IMR-90 (cell line): ENCODE data around the gene CAV3. TPM values are rescaled to one million over a fixed set of nuclear protein-coding genes. Genes with fewer than 3 reads are reported as not detected.

Experiments
- ATAC-seq: fragments of 200-7000 bp; cut with Tn5 transposase; 2 replicates; pipeline ENCODE4 v1.9.1; 2020; ENCODE audit warnings: low read depth, mild to moderate bottlenecking, moderate library complexity
- BruUV-seq: library from RNA; stranded (reverse); fragments of 400-500 nt; replicated peaks from 2 replicates; lab custom pipeline; 2021; lab: Mats Ljungman, UMichigan
- CTCF ChIA-PET: fragments of 300-600 bp; formaldehyde crosslinking; extraction: SDS; loops from one replicate; lab custom pipeline; 2021; ENCODE audit warnings: antibody characterized with exemption; lab: Yijun Ruan, JAX
- POLR2A ChIA-PET: fragments of 300-600 bp; sonication (Branson Sonifier 250); formaldehyde crosslinking; loops from one replicate; lab custom pipeline; 2022; ENCODE audit warnings: antibody characterized with exemption; ENCODE audit not compliant: unreplicated experiment; lab: Charles Lee
- DNase-seq: peaks from one replicate; pipeline ENCODE4 v3.0.0; 2013
- H2AFZ ChIP-seq: replicated peaks from 2 replicates; pipeline ENCODE3; 2013; ENCODE audit warnings: low read length, mild to moderate bottlenecking; ENCODE audit not compliant: poor library complexity
- H2AK5ac ChIP-seq: 2 replicates; pipeline ENCODE4 v1.6.1; 2013; ENCODE audit warnings: low read depth, low read length, inconsistent platforms
- H2AK9ac ChIP-seq: replicated peaks from 2 replicates; pipeline ENCODE3; 2013; ENCODE audit warnings: mild to moderate bottlenecking, low read depth, low read length, moderate library complexity; ENCODE audit not compliant: poor library complexity
- H2BK120ac ChIP-seq: 2 replicates; pipeline ENCODE4 v1.6.1; 2013; ENCODE audit warnings: low read depth, low read length, inconsistent platforms
- H2BK15ac ChIP-seq: 3 replicates; pipeline ENCODE4 v1.6.1; 2013; ENCODE audit warnings: low read depth, low read length, inconsistent platforms
- H2BK20ac ChIP-seq: 2 replicates; pipeline ENCODE4 v1.6.1; 2013; ENCODE audit warnings: low read depth, mild to moderate bottlenecking, inconsistent platforms, low read length, moderate library complexity
- H2BK5ac ChIP-seq: 2 replicates; pipeline ENCODE4 v1.6.1; 2013; ENCODE audit warnings: mild to moderate bottlenecking, low read depth, low read length, inconsistent platforms; ENCODE audit not compliant: poor library complexity, severe bottlenecking
- H3K14ac ChIP-seq: replicated peaks from 2 replicates; pipeline ENCODE4 v1.6.1; 2013; ENCODE audit warnings: low read depth, low read length, inconsistent platforms
- H3K18ac ChIP-seq: 2 replicates; pipeline ENCODE4 v1.6.1; 2013; ENCODE audit warnings: low read depth, low read length, control low read depth
- H3K23ac ChIP-seq: 2 replicates; pipeline ENCODE4 v1.6.1; 2013; ENCODE audit warnings: low read depth, low read length, inconsistent platforms
- H3K27ac ChIP-seq: 2 replicates; pipeline ENCODE4 v1.5.1; 2013; ENCODE audit warnings: mild to moderate bottlenecking, control low read depth, low read length; ENCODE audit not compliant: insufficient read depth
- H3K27me3 ChIP-seq: 2 replicates; pipeline ENCODE4 v1.6.1; 2013; ENCODE audit warnings: low read length; ENCODE audit not compliant: control insufficient read depth, insufficient read depth
- H3K36me3 ChIP-seq: 2 replicates; pipeline ENCODE4 v1.6.1; 2013; ENCODE audit warnings: low read length, mixed read lengths; ENCODE audit not compliant: control insufficient read depth, insufficient read depth
- H3K4ac ChIP-seq: 2 replicates; pipeline ENCODE4 v1.6.1; 2013; ENCODE audit warnings: low read depth, low read length, inconsistent platforms
- H3K4me1 ChIP-seq: 2 replicates; pipeline ENCODE4 v1.6.1; 2013; ENCODE audit warnings: low read length, mixed read lengths; ENCODE audit not compliant: control insufficient read depth, insufficient read depth
- H3K4me2 ChIP-seq: 2 replicates; pipeline ENCODE4 v1.6.1; 2013; ENCODE audit warnings: low read depth, mild to moderate bottlenecking, control low read depth, low read length, moderate library complexity
- H3K4me3 ChIP-seq: 2 replicates; pipeline ENCODE4 v1.5.1; 2013; ENCODE audit warnings: low read depth, mild to moderate bottlenecking, control low read depth, low read length, moderate library complexity; ENCODE audit not compliant: insufficient read depth
- H3K56ac ChIP-seq: 2 replicates; pipeline ENCODE4 v1.6.1; 2013; ENCODE audit warnings: low read length, inconsistent platforms; ENCODE audit not compliant: insufficient read depth; ENCODE audit errors: extremely low read depth
- H3K79me1 ChIP-seq, 2 experiments: 2 replicates each; pipeline ENCODE4 v1.6.1; 2013; ENCODE audit warnings: low read length in 2 of 2, inconsistent platforms in 1 of 2, low read depth in 1 of 2
- H3K9ac ChIP-seq: 2 replicates; pipeline ENCODE4 v1.6.1; 2013; ENCODE audit warnings: low read depth, low read length, control low read depth
- H3K9me1 ChIP-seq: 2 replicates; pipeline ENCODE4 v1.6.1; 2013; ENCODE audit warnings: low read length, inconsistent platforms; ENCODE audit not compliant: insufficient read depth
- H3K9me3 ChIP-seq: 2 replicates; pipeline ENCODE4 v1.6.1; 2013; ENCODE audit warnings: low read length; ENCODE audit not compliant: control insufficient read depth, insufficient read depth
- H4K20me1 ChIP-seq: 2 replicates; pipeline ENCODE4 v1.6.1; 2013; ENCODE audit warnings: low read length, inconsistent platforms; ENCODE audit not compliant: insufficient read depth
- H4K5ac ChIP-seq: 2 replicates; pipeline ENCODE4 v1.6.1; 2013; ENCODE audit warnings: mild to moderate bottlenecking, low read depth, low read length, control low read depth
- H4K8ac ChIP-seq, 2 experiments: 2 replicates each; pipeline ENCODE4 v1.6.1; 2013; ENCODE audit warnings: low read depth in 2 of 2, low read length in 2 of 2, control low read depth in 1 of 2, inconsistent platforms in 1 of 2
- H4K91ac ChIP-seq: 2 replicates; pipeline ENCODE4 v1.6.1; 2013; ENCODE audit warnings: low read depth, low read length, inconsistent platforms; ENCODE audit not compliant: insufficient read depth
- RAD21 ChIP-seq: IDR thresholded peaks from 2 replicates; pipeline ENCODE4 v1.6.1; 2012; ENCODE audit warnings: low read length, improper control_type of control experiment
- RCOR1 ChIP-seq: IDR thresholded peaks from 2 replicates; pipeline ENCODE4 v1.6.1; 2012; ENCODE audit warnings: mild to moderate bottlenecking, low read length, improper control_type of control experiment; ENCODE audit not compliant: insufficient replicate concordance
- SMC3 ChIP-seq: fragments of 150-350 bp; IDR thresholded peaks from 2 replicates; pipeline ENCODE4 v1.6.1; 2016; ENCODE audit warnings: low read depth, mild to moderate bottlenecking, antibody characterized with exemption, low read length, moderate library complexity
- USF2 ChIP-seq: fragments of 150-350 bp; IDR thresholded peaks from 2 replicates; pipeline ENCODE4 v1.6.1; 2017; ENCODE audit warnings: mild to moderate bottlenecking, antibody characterized with exemption, low read length, low read depth
- WGBS, 2 experiments: methylation state at CpG; one replicate each; pipeline versions ENCODE4 v1.1.5 to v1.1.7; 2013; ENCODE audit warnings: missing lambda C conversion rate in 2 of 2; ENCODE audit not compliant: insufficient read length in 1 of 2; ENCODE audit errors: extremely low coverage in 2 of 2; 5-methylcytosine and 5-hydroxymethylcytosine counted together
- dilution Hi-C: fragments of 300-500 bp; cut with HindIII; formaldehyde crosslinking; loops from one replicate; pipeline ENCODE4 v1.14.3; 2018; ENCODE audit warnings: low sequenced_read_pairs; ENCODE audit not compliant: unreplicated experiment
- in situ Hi-C: fragments of 300-500 bp; cut with MboI; formaldehyde crosslinking; loops from 3 replicates; pipeline ENCODE4 v1.14.3; 2019; ENCODE audit warnings: low sequenced_read_pairs, inconsistent platforms, mixed read lengths
- intact Hi-C: fragments of 100-400 bp; cut with micrococcal nuclease; formaldehyde crosslinking; loops from 2 replicates; pipeline ENCODE4 v1.10.0; 2022
- polyA plus RNA-seq, 3 experiments: library from polyadenylated mRNA; depleted of rRNA; stranded (reverse); fragments of >200 nt; gene quantifications; 2 replicates each; pipeline ENCODE4 v1.2.3, GENCODE V29; 2012; ENCODE audit warnings: low replicate concordance in 1 of 3
- total RNA-seq: library from RNA; depleted of rRNA; stranded (reverse); fragments of >200 nt; gene quantifications from 2 replicates; pipeline ENCODE4 v1.2.3, GENCODE V29; 2012

The CAV3 gene
- total and polyA plus RNA-seq, 2 of the 4 experiments (the other 2 are of a cell fraction): 0.17 to 0.36 TPM

DNA sequence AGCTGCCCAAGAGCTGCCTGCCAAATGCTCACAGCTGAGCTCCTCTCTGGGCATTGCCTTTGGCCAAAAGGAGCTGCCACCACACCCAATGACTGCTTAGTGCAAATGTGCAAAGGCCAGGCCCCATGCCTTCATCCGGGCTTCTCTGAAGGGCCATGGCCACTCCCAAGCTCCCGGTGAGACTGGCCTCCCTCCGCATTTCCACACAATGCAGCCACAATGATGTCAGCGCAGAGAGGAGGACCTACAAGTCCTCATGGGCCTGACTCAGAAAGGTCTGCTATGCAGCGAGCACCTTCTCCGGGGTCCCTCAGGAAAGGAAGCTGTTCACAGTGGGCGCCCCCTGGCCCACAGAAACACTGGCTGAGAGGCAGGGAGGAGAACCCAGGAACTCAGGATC is 23.1 kb downstream of the CAV3 start:
- no peak overlapping the region for H3K4me2 ChIP-seq
- in situ Hi-C loops (loop anchor here (25.0 kb wide), 1 partner anchor 306 kb away; no protein-coding TSS in a partner anchor), intact Hi-C loops (no loop called here), dilution Hi-C loops (no loop called here)
- no peaks in the 10 kb centered on the region for H4K20me1 ChIP-seq
- H3K79me1 ChIP-seq: no peaks in the 10 kb centered on the region; a peak in 1 of 4 replicates
- H2BK120ac ChIP-seq: no peak overlapping the region
- no peak overlapping the region for H2AFZ ChIP-seq
- H3K14ac ChIP-seq: no peak overlapping the region
- no peak for TF ChIP-seq USF2
- no peak for TF ChIP-seq SMC3
- no peak for TF ChIP-seq RCOR1
- no peak for TF ChIP-seq RAD21
- H3K4ac ChIP-seq: no peak overlapping the region
- no peak overlapping the region for H2BK15ac ChIP-seq
- no peaks in the 10 kb centered on the region; the same call in 1 of the 2 replicates for H3K9me1 ChIP-seq
- H4K5ac ChIP-seq: no peak overlapping the region
- no peak overlapping the region for H4K91ac ChIP-seq
- WGBS, 2 experiments: 85% methylated on average over 2 of the region's 7 CpGs; no CpG with 5 or more reads in 1 of the 2 experiments
- H3K18ac ChIP-seq: no peak overlapping the region
- no peak overlapping the region for H3K4me3 ChIP-seq
- H2BK5ac ChIP-seq: no peak overlapping the region
- ChIA-PET POLR2A (no interaction called here), CTCF (interaction anchor here (1.2 kb wide), 1 partner anchor 12 kb away, joined by 4 read pairs; the partner anchor contains the start of gene OXTR)
- H3K9me3 ChIP-seq: no peaks in the 10 kb centered on the region
- no peak overlapping the region for H2BK20ac ChIP-seq
- no peak overlapping the region for H2AK9ac ChIP-seq
- no peak overlapping the region for H3K27ac ChIP-seq
- BruUV-seq: no TSS peak
- no peak overlapping the region for H4K8ac ChIP-seq
- no peaks in the 10 kb centered on the region for H3K27me3 ChIP-seq
- ATAC-seq: no peak
- H2AK5ac ChIP-seq: no peak overlapping the region
- H3K56ac ChIP-seq: no peak overlapping the region
- no peaks in the 10 kb centered on the region for H3K4me1 ChIP-seq
- H3K9ac ChIP-seq: no peak overlapping the region
- no peaks in the 10 kb centered on the region for H3K36me3 ChIP-seq
- H3K23ac ChIP-seq: no peak overlapping the region
- peak; percentile 29 for DNase-seq
